ENCODE results near the gene ARL15.
"Not testable (repeated sequence)": the region's sequence is repeated elsewhere in the genome, so short reads cannot be mapped to it uniquely, and the experiment has no call there.

ARL15 gene

DNA sequence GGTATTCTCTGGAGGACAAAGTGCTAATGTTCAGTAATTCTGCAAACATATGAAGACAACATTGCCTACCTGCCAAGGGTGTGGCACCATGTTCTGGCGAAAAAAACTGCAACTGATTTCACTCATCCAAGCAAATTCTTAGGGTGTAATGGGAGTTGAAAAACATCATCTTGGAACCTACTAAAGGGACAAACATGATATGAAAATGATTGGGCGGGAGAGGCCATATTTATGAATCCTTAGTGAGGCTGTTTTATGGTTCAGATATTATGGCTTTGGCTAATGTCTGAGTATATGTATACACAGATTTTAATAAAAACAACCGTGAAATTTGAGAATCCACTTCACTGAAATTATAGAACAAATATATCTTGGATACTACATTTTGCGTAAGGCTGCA is 225.7 kb downstream of the ARL15 start:
- no peak for DNase-seq

DNA sequence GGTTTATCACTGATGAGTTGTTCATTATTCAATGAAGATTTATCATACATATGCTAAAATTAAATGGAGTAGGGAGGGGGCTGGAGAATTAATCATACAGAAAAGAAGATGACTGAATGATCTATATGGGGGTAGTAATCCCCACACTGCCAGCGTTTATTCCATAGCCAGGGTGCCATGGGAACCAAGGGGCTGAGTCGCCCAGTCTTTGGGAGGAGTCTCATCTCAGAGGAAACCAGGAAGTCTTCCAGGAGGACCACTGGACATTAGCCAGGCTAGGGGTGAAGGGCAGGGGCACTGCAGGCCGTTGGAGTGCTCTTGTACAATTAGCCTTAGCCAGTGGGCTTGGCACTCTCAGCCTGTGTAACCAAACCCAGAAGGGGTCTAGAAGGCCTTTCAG is 226.5 kb downstream of the ARL15 start:
- no peak for DNase-seq

DNA sequence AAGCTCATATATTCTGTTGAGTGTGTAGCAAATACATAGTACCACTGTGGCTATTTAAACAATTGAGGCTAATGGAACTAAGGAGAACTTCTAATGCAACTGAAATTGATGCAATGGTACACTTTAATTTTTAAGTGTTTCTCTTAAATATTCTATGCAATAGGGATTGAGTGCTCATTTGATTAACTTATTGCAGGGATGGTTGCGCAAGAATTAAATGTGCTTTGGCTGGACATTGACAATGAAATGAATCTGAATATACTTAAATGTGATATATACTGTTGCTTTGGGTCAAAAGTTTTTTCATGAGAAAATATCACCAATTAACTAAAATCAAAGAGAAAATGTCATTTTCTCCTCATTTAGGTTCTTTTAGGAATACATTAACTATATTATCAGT is 227.1 kb downstream of the ARL15 start:
- no peak for DNase-seq

DNA sequence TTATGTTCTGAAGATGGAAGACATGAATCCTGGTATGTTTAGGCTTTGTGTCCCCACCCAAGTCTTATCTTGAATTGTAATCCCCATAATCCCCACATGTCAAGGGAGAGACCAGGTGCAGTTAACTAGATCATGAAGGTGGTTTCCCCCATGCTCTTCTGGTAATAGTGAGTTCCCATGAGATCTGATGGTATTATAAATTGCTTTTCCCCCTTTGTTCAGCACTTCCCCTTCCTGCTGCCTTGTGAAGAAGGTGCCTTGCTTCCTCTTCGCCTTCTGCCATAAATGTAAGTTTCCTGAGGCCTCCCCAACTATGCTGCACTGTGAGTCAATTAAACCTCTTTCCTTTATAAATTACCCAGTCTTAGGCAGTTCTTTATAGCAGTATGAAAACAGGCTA is 229.0 kb downstream of the ARL15 start:
- no peak for DNase-seq

DNA sequence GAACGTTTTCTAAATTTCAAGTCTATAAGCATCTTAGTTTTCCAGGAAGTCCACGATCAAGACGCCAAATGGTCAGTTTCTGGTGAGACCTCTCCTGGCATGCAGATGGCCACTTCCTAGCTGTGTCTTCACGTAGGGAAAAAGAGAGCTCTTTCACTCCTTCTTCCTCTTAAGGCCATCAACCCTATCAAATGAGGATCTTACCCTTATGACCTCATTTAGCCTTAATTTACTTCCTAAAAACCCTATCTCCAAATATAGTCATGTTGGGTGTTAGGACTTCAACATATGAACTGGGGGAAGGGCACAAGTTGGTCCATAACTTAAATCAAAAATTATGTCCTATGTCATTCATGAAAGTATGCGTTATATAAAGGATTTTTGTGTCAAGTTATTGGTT is 229.5 kb downstream of the ARL15 start:
- DNase-seq, result no peak

DNA sequence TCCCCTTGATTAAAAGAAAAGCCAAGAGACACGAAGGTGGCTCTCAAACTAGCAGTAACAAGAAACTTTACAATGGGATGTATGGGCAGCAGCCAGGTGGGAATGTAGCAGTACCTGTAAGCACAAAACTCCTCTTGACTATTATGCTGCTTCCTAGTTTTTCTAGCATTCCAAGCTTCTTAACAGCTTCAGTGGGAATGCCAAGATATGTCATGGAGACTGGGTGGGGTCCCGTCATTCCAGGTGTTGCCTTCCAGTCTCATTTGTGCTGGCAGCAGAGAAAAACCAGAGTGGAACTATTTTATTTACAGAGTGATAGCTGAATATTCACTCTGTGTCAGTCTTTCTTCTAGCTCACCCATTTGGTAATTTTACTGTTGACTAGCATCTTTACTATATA is 236.6 kb downstream of the ARL15 start:
- DNase-seq, result no peak

DNA sequence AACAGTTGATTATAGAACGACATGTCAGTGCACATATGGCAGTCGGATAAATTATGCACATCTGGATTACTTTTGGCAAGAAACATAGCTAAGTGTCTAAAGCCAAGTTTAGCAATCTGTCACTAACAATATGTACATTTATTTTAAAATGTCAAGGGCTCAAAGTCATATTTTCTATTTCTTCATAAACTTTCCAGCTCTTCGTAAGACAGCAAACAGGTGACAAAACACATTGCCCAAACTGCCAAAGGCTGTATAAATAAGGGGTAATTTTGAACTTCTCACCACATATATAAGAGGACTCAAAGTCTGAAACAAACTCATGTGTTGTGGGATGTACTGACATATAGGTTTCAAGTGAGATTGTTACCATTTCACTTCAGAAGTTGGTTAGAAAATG is 237.2 kb downstream of the ARL15 start:
- no peak for DNase-seq

DNA sequence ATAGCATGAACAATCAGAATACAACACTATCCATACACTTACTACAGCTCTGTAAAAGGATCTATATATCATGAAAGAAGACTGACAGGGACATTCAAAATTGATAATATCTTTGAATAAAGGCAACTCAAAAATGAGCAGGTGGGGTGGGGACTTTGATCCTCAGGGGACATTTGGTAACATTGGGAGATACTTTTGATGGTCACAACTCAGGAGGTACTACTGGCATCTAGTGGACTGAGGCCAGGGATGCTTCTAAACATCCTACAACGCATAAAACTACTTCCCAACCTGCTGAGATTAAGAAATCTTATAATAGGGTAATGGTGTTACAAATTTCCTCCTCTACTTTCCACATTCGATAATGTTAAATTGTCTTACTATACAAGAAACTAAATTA is 243.9 kb downstream of the ARL15 start:
- DNase-seq, result no peak

DNA sequence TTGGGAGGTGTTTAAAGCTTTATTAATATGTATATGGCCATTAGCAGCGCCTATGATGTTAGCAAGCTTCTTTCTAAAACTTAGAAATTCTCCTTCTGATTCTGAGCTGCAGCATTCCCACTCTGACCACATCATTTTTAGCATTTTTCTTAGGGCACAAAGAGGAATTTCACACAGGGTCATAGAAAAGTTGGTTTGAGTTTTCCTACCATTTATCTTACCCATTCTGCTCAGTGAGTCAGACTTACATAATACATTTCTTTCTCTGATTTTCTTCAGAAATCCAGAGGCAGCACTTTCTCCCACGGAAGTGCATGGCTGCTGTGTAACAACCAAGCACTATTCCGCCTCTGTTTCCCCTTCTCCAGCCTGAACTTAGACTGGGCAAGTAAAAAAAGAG is 246.6 kb downstream of the ARL15 start:
- no peak for DNase-seq

DNA sequence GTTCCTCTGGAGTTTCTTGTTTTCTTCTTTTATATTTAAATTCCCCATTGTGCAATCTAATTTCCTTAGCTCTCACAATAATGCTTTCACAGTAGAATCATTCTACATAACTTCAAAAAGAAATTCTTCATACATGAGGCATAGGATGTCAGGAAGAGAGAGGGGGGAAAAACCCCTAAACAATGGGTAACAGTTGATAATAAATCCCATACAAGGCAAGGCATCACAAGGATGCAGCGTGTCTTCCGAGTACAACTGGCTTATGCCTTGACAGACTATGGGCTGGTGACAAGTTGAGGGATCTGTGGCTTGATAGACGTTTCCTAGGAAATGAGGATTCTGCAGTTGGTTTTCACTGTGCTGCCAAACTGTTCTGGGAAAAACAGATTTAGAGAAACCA is 247.4 kb downstream of the ARL15 start:
- DNase-seq, result no peak

DNA sequence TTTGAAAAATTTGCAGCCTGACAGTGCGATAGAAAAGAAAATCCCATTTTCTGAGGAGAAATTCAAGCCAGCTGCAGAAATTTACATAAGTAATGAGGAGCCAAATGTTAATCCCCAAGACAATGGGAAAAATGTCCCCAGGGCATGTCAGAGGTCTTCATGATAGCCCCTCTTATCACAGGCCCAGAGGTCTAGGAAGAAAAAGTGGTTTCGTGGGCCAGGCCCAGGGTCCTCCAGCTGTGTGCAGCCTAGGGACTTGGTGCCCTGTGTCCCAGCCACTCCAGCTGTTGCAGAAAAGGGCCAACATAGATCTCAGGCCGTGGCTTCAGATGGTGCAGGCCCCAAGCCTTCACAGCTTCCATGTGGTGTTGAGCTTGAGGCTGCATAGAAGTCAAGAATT is 249.5 kb downstream of the ARL15 start:
- DNase-seq, result not testable (repeated sequence)

DNA sequence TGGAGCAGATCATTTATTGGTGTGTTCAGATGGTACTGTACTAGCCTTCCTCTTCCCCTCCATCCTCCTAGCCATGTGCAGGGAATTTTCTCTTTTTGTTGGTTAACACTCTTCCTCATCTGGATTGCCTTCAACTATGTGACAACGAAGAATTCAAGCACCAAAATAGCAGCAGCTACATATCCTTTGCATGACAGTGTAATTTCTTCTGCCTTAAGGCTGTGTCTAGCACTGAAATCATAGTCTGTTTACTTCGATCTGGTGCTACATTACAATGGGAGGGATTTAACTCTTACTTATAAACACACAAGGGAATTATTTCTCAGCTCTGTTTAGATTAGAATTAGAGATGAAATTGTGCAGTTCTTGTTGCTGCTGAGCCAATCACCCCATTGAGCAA is 260.4 kb downstream of the ARL15 start:
- no peak for DNase-seq

DNA sequence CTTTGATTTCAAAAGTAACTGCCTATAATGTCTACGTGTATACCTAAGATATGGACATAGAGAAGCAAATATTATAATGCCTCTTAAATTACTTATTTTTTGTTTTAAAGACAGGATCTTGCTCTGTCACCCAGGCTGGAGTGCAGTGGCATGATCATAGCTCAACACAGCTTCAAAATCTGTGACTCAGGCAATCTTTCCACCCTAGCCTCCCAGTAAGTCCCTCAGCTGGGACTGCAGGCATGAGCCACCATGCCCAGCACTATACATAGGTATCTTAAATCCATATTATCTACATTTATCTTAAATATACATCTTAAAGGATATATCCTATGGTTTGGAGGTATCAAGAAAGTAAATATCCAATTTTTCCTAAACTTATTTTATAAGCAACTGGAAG is 261.2 kb downstream of the ARL15 start:
- DNase-seq, result no peak

DNA sequence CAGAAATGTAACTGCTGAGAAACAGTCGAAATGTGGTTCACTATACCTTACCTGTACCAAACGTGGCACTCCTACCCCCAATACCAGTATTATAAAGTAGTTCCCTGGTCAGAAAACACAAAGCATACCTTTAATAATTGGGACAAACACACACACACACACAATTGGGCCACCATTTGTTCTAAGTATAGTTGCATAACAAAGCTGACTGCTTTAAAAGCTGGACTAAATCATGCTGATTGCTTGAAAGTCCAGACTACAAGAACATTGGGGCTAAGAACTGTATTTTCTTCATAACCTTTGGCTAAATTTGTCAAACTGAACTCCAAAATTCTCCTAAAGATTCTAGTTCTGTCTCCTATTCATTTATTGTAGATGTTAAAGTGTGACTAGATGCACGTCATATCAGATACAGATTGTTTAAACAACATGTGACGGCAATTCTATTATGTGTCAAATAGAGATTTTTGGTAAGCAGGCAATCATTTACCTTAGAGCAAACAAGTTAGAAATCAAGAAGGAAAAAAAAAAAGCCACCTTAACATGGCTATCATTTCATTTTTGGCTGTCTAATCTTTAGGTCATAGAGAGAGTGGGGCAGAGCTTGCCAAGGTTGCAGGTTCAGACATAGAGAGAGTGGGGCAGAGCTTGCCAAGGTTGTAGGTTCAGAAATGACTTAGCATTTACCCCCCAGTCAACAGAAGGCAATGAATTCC is 265.1 kb downstream of the ARL15 start:
- DNase-seq, result no peak

DNA sequence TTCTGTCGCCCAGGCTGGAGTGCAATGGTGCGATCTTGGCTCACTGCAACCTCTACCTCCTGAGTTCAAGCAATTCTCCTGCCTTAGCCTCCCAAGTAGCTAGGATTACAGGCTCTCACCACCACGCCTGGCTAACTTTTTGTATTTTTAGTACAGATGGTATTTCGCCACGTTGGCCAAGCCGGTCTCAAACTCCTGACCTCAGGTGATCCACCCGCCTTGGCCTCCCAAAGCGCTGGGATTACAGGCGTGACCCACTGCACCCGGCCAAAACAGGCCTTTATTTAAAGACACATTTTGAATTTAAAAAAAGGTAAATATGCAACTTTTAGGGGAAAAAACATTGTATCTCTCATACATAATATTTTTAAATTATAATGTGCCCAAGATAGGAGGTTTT is 266.1 kb downstream of the ARL15 start:
- DNase-seq, result not testable (repeated sequence)

DNA sequence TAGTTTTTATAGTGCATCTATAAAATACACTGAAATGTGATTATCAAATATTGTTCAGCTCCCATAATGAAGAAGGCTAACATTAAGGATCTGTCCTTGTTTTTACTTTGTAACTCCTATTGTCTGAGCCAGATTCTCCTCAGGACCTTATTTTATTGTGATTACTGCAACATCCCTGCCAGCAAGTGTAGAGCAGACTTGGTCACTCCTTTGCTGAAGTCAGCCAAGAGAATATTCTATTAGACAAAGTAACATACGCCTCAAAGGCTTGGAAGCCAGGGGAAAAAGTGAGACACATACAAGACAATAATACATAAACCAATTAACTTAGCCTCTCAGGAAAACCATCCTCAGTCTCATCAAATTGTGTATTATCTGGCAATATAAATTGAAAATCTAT is 269.6 kb downstream of the ARL15 start:
- no peak for DNase-seq

DNA sequence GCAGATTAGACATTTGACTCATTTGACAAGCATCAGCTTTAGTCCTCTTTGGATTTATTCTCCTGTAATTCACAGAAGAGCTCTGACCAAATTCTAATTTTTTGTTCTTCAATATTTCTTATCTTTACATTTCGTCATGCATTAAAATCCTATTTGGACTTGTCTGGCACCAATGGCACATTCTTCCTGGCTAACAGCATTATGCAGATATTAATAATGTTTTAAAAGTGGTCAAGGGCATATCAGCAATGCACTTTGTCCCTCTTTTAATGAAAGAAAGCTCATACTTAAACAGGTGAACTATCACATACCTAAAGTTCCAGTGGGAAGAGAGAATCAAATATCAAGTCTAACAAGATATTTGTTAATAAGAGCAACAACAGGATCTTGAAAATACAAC is 270.4 kb downstream of the ARL15 start:
- no peak for DNase-seq

DNA sequence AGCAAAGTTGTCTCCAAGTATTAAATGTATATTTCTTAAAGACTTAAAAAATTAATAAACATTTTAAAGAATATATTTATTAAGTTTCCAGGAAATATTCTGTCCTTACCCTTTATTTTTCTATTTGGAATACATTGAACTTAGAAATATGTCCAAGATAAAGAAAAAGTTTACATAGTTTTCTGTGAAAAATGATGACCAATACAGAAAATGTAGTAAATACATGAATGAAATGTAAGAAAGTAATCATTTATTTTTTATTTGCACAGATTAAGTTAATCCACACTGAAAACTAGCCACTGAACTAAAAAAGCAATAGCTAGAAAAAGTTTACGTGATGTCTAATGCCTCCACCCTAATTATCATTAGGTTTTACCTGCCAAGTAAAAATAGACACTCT is 273.2 kb downstream of the ARL15 start:
- no peak for DNase-seq

DNA sequence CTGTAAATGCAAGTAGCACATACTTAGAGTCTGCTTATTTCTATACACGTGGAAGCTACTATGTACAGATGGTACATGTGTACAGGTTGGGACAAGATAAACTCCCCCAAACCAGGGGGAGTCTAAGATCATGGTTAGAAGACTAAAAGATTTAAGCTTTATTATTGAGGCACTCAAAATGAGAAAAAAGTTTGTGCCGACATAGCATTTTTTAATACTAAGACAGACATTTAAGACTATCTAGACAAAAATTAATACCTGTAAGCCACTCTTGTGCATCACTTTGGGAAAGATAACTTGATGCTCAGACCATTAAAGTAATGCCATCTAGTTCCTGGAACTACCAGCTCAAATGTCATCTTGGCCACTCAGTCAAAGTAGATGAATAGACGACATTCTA is 279.4 kb downstream of the ARL15 start:
- no peak for DNase-seq

DNA sequence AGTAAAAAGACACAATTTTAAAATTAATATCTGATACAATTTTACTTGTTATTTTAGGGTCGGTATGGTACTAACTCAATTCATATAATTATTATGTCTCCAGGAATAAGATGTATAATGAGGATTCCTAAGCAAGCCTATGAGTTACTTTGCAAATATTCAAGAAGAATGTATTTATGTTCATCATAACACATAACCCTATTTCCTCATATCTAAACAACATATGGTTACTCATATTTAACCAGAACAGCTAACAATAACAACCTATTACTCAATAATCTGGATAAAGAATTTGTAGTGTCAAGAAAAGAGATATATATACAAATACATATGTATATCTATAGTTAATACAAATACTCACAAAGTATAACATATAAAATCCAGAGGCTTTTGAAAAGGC is 285.9 kb downstream of the ARL15 start:
- no peak for DNase-seq

DNA sequence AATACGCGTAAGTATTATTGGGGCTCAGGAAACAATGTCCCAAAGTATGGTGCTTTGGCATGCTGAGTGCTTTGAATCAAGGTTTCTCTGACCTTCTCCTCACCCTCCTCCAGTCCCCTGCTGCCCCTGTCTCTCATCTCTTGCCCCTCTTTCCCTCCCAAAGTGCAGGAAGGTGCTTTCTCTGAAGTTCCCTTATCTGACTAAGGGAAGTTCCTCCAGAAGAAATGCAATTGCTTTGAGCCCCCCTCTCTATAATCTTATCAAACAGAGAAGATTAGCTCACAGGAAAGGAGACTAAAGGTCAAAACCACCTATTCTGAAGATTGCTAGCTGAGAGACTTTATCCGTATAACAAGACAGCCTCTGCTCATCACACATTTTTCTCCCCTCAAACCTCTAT is 288.1 kb downstream of the ARL15 start:
- no peak for DNase-seq

DNA sequence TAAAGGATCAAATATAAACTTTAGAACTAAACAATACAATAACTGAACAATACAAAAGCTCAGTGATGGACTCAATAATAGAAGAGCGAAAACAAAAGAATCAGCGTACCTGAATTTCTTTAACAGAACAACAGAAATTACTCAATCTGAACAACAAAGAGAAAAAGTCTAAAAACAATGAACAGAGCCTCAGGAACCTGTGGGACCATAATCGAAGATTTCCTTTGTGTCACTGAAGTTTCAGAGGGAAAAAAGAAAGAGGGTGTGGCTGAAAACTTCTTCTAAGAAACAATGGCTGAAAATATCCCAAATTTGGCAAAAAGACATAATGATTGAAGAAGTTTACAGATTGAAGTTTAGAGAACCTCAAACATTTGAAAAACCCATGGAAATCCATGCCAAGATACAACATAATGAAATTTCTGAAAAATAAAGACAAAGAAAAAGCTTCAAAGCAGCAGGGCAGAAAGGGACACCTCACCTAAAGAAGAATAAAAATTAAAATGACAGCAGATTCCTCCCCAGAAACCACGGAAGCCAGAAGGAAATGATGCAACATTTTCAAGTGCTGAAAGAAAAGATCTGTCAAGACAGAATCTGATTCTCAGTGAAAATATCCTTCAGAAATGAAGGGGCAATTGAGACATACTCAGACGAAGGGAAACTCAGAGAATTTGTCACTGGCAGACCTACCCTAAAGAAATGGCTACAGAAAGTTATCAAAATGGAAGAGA is 288.8 kb downstream of the ARL15 start:
- DNase-seq, result no peak

DNA sequence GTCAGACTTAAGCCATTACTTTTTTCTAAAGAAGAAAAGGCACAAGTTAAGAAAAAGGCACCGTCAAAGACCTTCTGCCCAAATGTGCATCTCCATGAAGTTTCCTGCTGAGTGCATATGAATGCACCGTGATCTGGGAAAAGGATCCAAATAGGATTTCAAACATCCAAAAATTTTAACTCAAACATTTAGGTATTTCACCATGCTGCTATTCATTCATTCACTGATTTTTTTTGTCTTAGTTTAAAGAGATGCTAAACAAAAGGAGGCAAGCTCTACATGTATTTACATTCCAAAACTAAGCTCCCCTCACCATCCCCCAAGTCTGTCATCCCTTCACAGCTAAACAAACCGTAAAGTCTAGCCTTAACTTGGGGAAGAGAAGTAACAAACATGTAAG is 291.9 kb downstream of the ARL15 start:
- no peak for DNase-seq

DNA sequence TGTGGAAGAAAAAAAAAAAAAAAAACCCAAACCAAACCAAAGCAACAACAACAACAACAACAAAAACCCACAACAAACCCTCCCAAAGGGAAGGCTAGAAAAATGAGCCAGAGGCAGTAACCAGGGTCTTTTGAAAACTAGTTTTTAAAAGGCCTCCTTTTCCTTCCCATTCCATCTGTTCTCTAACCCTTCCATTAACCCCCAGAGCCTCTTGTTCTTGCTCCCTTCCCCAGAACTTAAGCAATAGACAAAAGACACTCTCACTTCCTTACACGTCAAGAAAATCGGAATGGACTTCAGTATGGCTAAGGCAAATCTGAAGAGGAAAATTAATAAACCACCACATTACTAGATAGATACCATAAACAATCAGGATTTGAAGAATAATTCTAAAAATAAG is 292.8 kb downstream of the ARL15 start:
- DNase-seq, result no peak
